GM12873 (cell line): Measurements from ENCODE around the gene TIGIT.

Source experiments
- TF ChIP-seq, protein P1 (sequence below): IDR thresholded peaks from 2 replicates; pipeline ENCODE4 v1.5.1; 2012; ENCODE audit warnings: low read depth, mild to moderate bottlenecking, moderate library complexity, low read length, control low read depth; ENCODE audit not compliant: insufficient read depth; ENCODE audit errors: missing control alignments

The TIGIT gene

DNA sequence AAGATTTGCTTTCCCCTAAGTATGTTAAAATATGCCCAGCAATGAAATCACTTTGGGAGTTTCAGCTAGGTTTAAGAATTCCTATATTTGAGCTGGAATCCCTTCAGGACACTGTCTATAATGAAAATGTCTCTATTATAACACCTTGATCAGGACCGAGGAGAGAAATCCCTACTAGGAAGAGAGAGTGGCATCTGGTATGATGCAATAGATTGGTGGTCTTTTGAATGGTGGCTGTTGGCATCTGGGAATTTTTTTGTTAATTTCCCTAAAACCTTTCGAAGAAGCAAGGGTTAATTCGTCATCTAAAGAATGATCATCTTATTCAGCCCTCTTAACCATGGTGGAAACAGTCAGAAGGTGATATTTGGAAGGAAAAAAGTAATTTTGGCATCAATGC is 43.0 kb downstream of the TIGIT start:
- TF ChIP-seq, protein P1, sequence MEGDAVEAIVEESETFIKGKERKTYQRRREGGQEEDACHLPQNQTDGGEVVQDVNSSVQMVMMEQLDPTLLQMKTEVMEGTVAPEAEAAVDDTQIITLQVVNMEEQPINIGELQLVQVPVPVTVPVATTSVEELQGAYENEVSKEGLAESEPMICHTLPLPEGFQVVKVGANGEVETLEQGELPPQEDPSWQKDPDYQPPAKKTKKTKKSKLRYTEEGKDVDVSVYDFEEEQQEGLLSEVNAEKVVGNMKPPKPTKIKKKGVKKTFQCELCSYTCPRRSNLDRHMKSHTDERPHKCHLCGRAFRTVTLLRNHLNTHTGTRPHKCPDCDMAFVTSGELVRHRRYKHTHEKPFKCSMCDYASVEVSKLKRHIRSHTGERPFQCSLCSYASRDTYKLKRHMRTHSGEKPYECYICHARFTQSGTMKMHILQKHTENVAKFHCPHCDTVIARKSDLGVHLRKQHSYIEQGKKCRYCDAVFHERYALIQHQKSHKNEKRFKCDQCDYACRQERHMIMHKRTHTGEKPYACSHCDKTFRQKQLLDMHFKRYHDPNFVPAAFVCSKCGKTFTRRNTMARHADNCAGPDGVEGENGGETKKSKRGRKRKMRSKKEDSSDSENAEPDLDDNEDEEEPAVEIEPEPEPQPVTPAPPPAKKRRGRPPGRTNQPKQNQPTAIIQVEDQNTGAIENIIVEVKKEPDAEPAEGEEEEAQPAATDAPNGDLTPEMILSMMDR: no peak

- TF ChIP-seq, protein P1: no peak
These were observed 45.0 kb downstream of the TIGIT start for GRCh38 chr3:114338651-114339357.

GRCh38 chr3:114344492-114344891 is 50.7 kb downstream of the TIGIT start:
- TF ChIP-seq, protein P1: no peak

DNA sequence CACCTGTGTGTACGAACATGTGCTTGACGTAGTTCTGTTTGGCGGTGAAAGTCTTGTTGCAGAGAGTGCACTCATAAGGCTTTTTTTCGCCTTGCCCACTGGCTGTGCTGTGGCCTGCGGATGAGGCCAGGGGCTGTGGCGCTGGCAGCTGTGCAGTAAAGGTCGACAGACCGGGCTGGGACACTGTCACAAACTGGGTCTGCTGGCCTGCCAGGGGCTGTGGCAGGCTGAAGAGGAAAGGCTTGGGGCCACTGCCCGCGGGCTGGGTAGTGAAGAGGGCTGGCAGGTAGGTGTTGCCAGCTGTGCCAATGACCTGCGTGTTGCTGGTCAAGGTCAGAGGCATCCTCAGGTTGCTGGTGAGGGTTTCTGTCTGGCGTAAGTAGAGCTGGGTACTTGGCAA is 56.4 kb downstream of the TIGIT start:
- TF ChIP-seq, protein P1: no peak

DNA sequence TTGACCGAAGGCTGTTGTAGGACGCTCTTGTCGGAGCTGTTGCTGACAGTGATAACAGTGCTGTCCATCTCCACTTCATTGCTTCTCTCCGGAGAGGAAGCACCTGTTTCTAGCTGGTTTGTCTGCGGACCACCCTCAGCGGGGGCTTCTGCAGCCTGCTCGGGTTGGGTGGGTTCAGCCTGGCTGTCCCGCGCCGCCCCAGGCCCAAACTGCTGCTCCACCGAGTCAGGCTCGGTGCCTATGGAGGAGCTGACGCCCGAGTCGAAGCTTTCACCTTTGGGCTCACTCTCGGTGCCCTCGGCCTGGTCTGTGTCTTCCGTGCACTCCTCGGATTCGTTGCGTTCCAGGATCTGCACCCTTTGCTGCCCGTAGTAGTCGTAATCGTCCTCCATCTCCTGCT is 56.9 kb downstream of the TIGIT start:
- TF ChIP-seq, protein P1: no peak

GRCh38 chr3:114351123-114351821 is 57.4 kb downstream of the TIGIT start:
- TF ChIP-seq, protein P1: no peak

DNA sequence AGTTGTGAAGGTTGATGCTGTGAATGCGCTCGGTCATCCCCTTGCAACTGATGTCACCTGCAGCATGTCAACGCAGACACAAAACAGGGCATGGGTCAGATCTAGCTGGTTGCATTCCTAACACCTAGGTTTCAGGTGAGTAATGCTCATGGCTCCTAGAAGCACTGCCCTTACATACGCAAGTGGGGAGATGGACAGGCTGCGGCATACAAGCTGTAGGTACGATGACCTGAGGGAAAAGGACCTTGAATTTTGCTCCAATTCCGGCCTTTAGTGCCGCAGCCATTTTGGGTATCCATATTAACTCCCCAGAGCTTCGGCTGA is 58.0 kb downstream of the TIGIT start:
- TF ChIP-seq, protein P1: no peak
